GM23338 (cell line): ENCODE results near the gene C1orf21. TPM values are rescaled to one million over a fixed set of nuclear protein-coding genes. Genes with fewer than 3 reads are reported as not detected.

Experiments
- ATAC-seq: fragments of 200-7000 bp; cut with Tn5 transposase; 3 replicates; pipeline ENCODE4 v1.9.1; 2020
- DNase-seq: peaks from one replicate; pipeline ENCODE4 v3.0.0-alpha.2; 2015; ENCODE audit warnings: low spot score
- H2AFZ ChIP-seq: fragments of 200-600 bp; sonication (generic); 2 replicates; pipeline ENCODE4 v1.8.0; 2016; ENCODE audit warnings: antibody characterized with exemption, mild to moderate bottlenecking, moderate library complexity
- H3F3A ChIP-seq: fragments of 200-600 bp; sonication (generic); replicated peaks from 2 replicates; pipeline ENCODE4 v1.8.0; 2017; ENCODE audit warnings: antibody characterized with exemption, mixed run types, low read depth
- H3K27ac ChIP-seq: fragments of 200-600 bp; sonication (generic); 2 replicates; pipeline ENCODE4 v1.6.1; 2016; ENCODE audit warnings: low read depth
- H3K27me3 ChIP-seq: fragments of 200-600 bp; sonication (generic); 2 replicates; pipeline ENCODE4 v1.8.0; 2016; ENCODE audit warnings: mild to moderate bottlenecking, mixed run types, moderate library complexity; ENCODE audit not compliant: insufficient read depth
- H3K36me3 ChIP-seq: fragments of 200-600 bp; sonication (generic); 2 replicates; pipeline ENCODE4 v1.8.0; 2016; ENCODE audit warnings: mild to moderate bottlenecking; ENCODE audit not compliant: insufficient read depth
- H3K4me1 ChIP-seq: fragments of 200-600 bp; sonication (generic); 2 replicates; pipeline ENCODE4 v1.8.0; 2016; ENCODE audit warnings: mild to moderate bottlenecking, moderate library complexity; ENCODE audit not compliant: insufficient read depth
- H3K4me2 ChIP-seq: fragments of 200-600 bp; sonication (generic); 2 replicates; pipeline ENCODE4 v1.7.1; 2017; ENCODE audit warnings: mixed run types
- H3K4me3 ChIP-seq: fragments of 200-600 bp; sonication (generic); 2 replicates; pipeline ENCODE4 v1.6.1; 2016; ENCODE audit warnings: mixed run types
- H3K79me2 ChIP-seq: fragments of 200-600 bp; sonication (generic); replicated peaks from 2 replicates; pipeline ENCODE4 v1.8.0; 2017; ENCODE audit warnings: mild to moderate bottlenecking; ENCODE audit not compliant: insufficient read depth
- H3K9me2 ChIP-seq: fragments of 200-600 bp; sonication (generic); 2 replicates; pipeline ENCODE4 v1.8.0; 2017; ENCODE audit not compliant: insufficient read depth
- H4K20me1 ChIP-seq: fragments of 200-600 bp; sonication (generic); replicated peaks from 2 replicates; pipeline ENCODE4 v1.8.0; 2017; ENCODE audit warnings: mild to moderate bottlenecking; ENCODE audit not compliant: insufficient read depth
- H3K27ac Mint-ChIP-seq: 2 replicates; pipeline ENCODE4 v1.8.0; 2020; ENCODE audit warnings: inconsistent platforms, mild to moderate bottlenecking, moderate library complexity, mixed read lengths
- H3K27me3 Mint-ChIP-seq: 3 replicates; pipeline ENCODE4 v1.8.0; 2022; ENCODE audit warnings: low read depth, mild to moderate bottlenecking, moderate library complexity, mixed read lengths, inconsistent platforms; ENCODE audit not compliant: insufficient read depth, poor library complexity
- H3K36me3 Mint-ChIP-seq: 3 replicates; pipeline ENCODE4 v1.8.0; 2021; ENCODE audit warnings: low read depth, mild to moderate bottlenecking, inconsistent platforms, moderate library complexity, mixed read lengths
- H3K4me1 Mint-ChIP-seq: 3 replicates; pipeline ENCODE4 v1.8.0; 2020; ENCODE audit warnings: mild to moderate bottlenecking, inconsistent platforms, mixed read lengths
- H3K4me3 Mint-ChIP-seq: 3 replicates; pipeline ENCODE4 v1.8.0; 2021; ENCODE audit warnings: moderate library complexity, mild to moderate bottlenecking, inconsistent platforms, mixed read lengths
- H3K9me3 Mint-ChIP-seq: 3 replicates; pipeline ENCODE4 v1.8.0; 2020; ENCODE audit warnings: moderate library complexity, mild to moderate bottlenecking, inconsistent platforms, mixed read lengths
- ETS1 ChIP-seq: IDR thresholded peaks from 2 replicates; pipeline ENCODE4 v1.6.1; 2016; ENCODE audit warnings: antibody characterized with exemption
- EZH2phosphoT487 ChIP-seq: fragments of 200-600 bp; sonication (generic); IDR thresholded peaks from one replicate; pipeline ENCODE4 v1.8.1; 2018; ENCODE audit warnings: antibody characterized with exemption; ENCODE audit not compliant: unreplicated experiment
- POLR2AphosphoS5 ChIP-seq: IDR thresholded peaks from 2 replicates; pipeline ENCODE4 v1.6.1; 2016; ENCODE audit warnings: antibody characterized with exemption, low read depth
- REST ChIP-seq: IDR thresholded peaks from one replicate; pipeline ENCODE4 v1.6.1; 2018; ENCODE audit warnings: antibody characterized with exemption; ENCODE audit not compliant: unreplicated experiment
- ZNF462 ChIP-seq: fragments of 250-450 bp; sonication (Bioruptor Pico); IDR thresholded peaks from 2 replicates; pipeline ENCODE4 v1.5.0; 2020; ENCODE audit warnings: mild to moderate bottlenecking, moderate library complexity
- polyA plus RNA-seq: library from polyadenylated mRNA; unstranded; fragments of >200 nt; fragmentation: Nextera tagmentation; extraction: Ambion mirVana; gene quantifications from 2 replicates; pipeline ENCODE4 v1.2.1, GENCODE V29; 2016
- total RNA-seq: library from RNA; depleted of rRNA; stranded (reverse); fragments of >200 nt; shearing (Covaris generic); gene quantifications from 2 replicates; pipeline ENCODE4 v1.2.3, GENCODE V29; 2014

Gene C1orf21
- total and polyA plus RNA-seq, 2 experiments from 2014 or later: 28.0 to 40.4 TPM

GRCh38 chr1:184424157-184424556 lies 37.3 kb downstream of the C1orf21 start:
- no peak overlapping the region for H3K4me3 ChIP-seq
- no peak overlapping the region for H3K27ac Mint-ChIP-seq
- DNase-seq (no peak), ATAC-seq (no peak)
- no peaks in the 10 kb centered on the region for H3F3A ChIP-seq
- H3K9me3 Mint-ChIP-seq: no peaks in the 10 kb centered on the region
- H3K27me3 Mint-ChIP-seq: no peaks in the 10 kb centered on the region
- H3K36me3 Mint-ChIP-seq: no peaks in the 10 kb centered on the region; the same call in 2 of the 3 replicates
- H3K4me1 Mint-ChIP-seq: peaks cover 39% of the 10 kb centered on the region
- peaks cover 49% of the 10 kb centered on the region for H3K4me1 ChIP-seq
- no peak overlapping the region for H3K27ac ChIP-seq
- H3K36me3 ChIP-seq: no peaks in the 10 kb centered on the region
- no peak overlapping the region for H2AFZ ChIP-seq
- H4K20me1 ChIP-seq: peaks cover 15% of the 10 kb centered on the region
- peaks cover 76% of the 10 kb centered on the region for H3K79me2 ChIP-seq
- no peak overlapping the region for H3K4me3 Mint-ChIP-seq
- TF ChIP-seq POLR2AphosphoS5 (no peak), REST (no peak), ETS1 (no peak), ZNF462 (no peak), EZH2phosphoT487 (no peak)
- H3K4me2 ChIP-seq: no peak overlapping the region
- H3K9me2 ChIP-seq: peaks cover 9% of the 10 kb centered on the region; the same call in 1 of the 2 replicates
- H3K27me3 ChIP-seq: no peaks in the 10 kb centered on the region
